ENCODE data around the gene ORC2. TPM values are rescaled to one million over a fixed set of nuclear protein-coding genes. Genes with fewer than 3 reads are reported as not detected.

The ORC2 gene
- total and polyA plus RNA-seq, 9 donors = 11.4 to 17.5 (median 13.4) TPM

GRCh38 chr2:200864176-200865034 lies 99.1 kb downstream of the ORC2 start, which contains the start of gene CLK1:
Gene CLK1, minus strand, starts transcription at chr2:200864658. Its CDS starts 2,796 bp downstream, at chr2:200861862.
- Histone ChIP-seq H3K4me1 (ENCODE audit: control insufficient read depth, insufficient read depth, low read length) (peaks cover 14% of the 10 kb centered on the region), H3K36me3 (ENCODE audit: control insufficient read depth, insufficient read depth, low read length) (peaks cover 6% of the 10 kb centered on the region), H3K9me3 (replicated peaks; ENCODE audit: control insufficient read depth, low read depth, low read length) (no peaks in the 10 kb centered on the region), H3K27ac (ENCODE audit: low read length) (peak within 1 kb of the TSS; percentile 100), H3K27me3 (ENCODE audit: control insufficient read depth, insufficient read depth, low read length) (no peaks in the 10 kb centered on the region), H3K4me3 (ENCODE audit: low read length) (peak within 1 kb of the TSS; percentile 100)
- DNase-seq = peak; percentile 98
- whole genome bisulfite sequencing (ENCODE audit: insufficient coverage) = under 1% methylated on average over 77 of the region's 89 CpGs

- peaks cover 11% of the 10 kb centered on the region for H3K36me3 ChIP-seq (ENCODE audit: control insufficient read depth, insufficient read depth, low read length)
- H3K9me3 ChIP-seq (replicated peaks; ENCODE audit: control insufficient read depth, low read depth, low read length) = no peaks in the 10 kb centered on the region
- H3K4me1 ChIP-seq (ENCODE audit: control insufficient read depth, insufficient read depth, low read length) = peaks cover 14% of the 10 kb centered on the region
- WGBS (ENCODE audit: insufficient coverage) = 0% methylated on average over 19 of the region's 19 CpGs
- H3K4me3 ChIP-seq (ENCODE audit: low read length) = peak overlapping the region; percentile 100
- no peaks in the 10 kb centered on the region for H3K27me3 ChIP-seq (ENCODE audit: control insufficient read depth, insufficient read depth, low read length)
- DNase-seq = peak; percentile 70
- H3K27ac ChIP-seq (ENCODE audit: low read length) = peak overlapping the region; percentile 100
These were observed 99.7 kb downstream of the ORC2 start for GRCh38 chr2:200863782-200864175.

- peak overlapping the region; percentile 100 for H3K4me3 ChIP-seq (ENCODE audit: low read length)
- peak overlapping the region; percentile 100 for H3K27ac ChIP-seq (ENCODE audit: low read length)
- WGBS (ENCODE audit: insufficient coverage) = 0% methylated on average over 13 of the region's 13 CpGs
- H3K27me3 ChIP-seq (ENCODE audit: control insufficient read depth, insufficient read depth, low read length) = no peaks in the 10 kb centered on the region
- DNase-seq = peak; percentile 85
- H3K36me3 ChIP-seq (ENCODE audit: control insufficient read depth, insufficient read depth, low read length) = peaks cover 20% of the 10 kb centered on the region
- H3K9me3 ChIP-seq (replicated peaks; ENCODE audit: control insufficient read depth, low read depth, low read length) = no peaks in the 10 kb centered on the region
- peaks cover 14% of the 10 kb centered on the region for H3K4me1 ChIP-seq (ENCODE audit: control insufficient read depth, insufficient read depth, low read length)
These were observed 100.9 kb downstream of the ORC2 start for GRCh38 chr2:200862532-200863000.

- Histone ChIP-seq H3K4me1 (ENCODE audit: control insufficient read depth, insufficient read depth, low read length) (peaks cover 11% of the 10 kb centered on the region), H3K36me3 (ENCODE audit: control insufficient read depth, insufficient read depth, low read length) (peaks cover 28% of the 10 kb centered on the region), H3K9me3 (replicated peaks; ENCODE audit: control insufficient read depth, low read depth, low read length) (no peaks in the 10 kb centered on the region), H3K27ac (ENCODE audit: low read length) (peak overlapping the region; percentile 100), H3K27me3 (ENCODE audit: control insufficient read depth, insufficient read depth, low read length) (no peaks in the 10 kb centered on the region), H3K4me3 (ENCODE audit: low read length) (peak overlapping the region; percentile 100)
- 80% methylated on average over 1 of the region's 4 CpGs for WGBS (ENCODE audit: insufficient coverage)
- peak; percentile 32 for DNase-seq
These were observed 101.8 kb downstream of the ORC2 start for GRCh38 chr2:200861617-200862155.

- Histone ChIP-seq H3K4me3 (ENCODE audit: low read length) (no peak overlapping the region), H3K27me3 (ENCODE audit: control insufficient read depth, insufficient read depth, low read length) (no peaks in the 10 kb centered on the region), H3K36me3 (ENCODE audit: control insufficient read depth, insufficient read depth, low read length) (peaks cover 40% of the 10 kb centered on the region), H3K9me3 (replicated peaks; ENCODE audit: control insufficient read depth, low read depth, low read length) (no peaks in the 10 kb centered on the region), H3K27ac (ENCODE audit: low read length) (no peak overlapping the region), H3K4me1 (ENCODE audit: control insufficient read depth, insufficient read depth, low read length) (peaks cover 8% of the 10 kb centered on the region)
- DNase-seq = peak; percentile 25
- WGBS (ENCODE audit: insufficient coverage) = 40% methylated on average over 6 of the region's 12 CpGs
These were observed 103.2 kb downstream of the ORC2 start for GRCh38 chr2:200860092-200860795.

Other genes with a start within 250 kb of the ORC2 start
- 139 TPM for gene BZW1, start 151.8 kb downstream of the ORC2 start, total RNA-seq
- gene BZW1, start 151.8 kb downstream of the ORC2 start, polyA plus RNA-seq (ENCODE audit: insufficient read depth in 1 of 8, insufficient read length in 8 of 8, low replicate concordance in 1 of 8) = 100 to 1,000 TPM in 7 of 8 donors, 10 to 100 TPM in 1; 84.7 to 193 (median 131) TPM
- gene CLK1, start 99.0 kb downstream of the ORC2 start, total RNA-seq = 122 TPM
- 100 to 1,000 TPM; 112 to 179 (median 127) TPM for gene CLK1, start 99.0 kb downstream of the ORC2 start, polyA plus RNA-seq (ENCODE audit: insufficient read depth in 1 of 8, insufficient read length in 8 of 8, low replicate concordance in 1 of 8)
- 42.4 TPM for gene PPIL3, start 74.6 kb downstream of the ORC2 start, total RNA-seq
- gene PPIL3, start 74.6 kb downstream of the ORC2 start, polyA plus RNA-seq (ENCODE audit: insufficient read depth in 1 of 8, insufficient read length in 8 of 8, low replicate concordance in 1 of 8) = 10 to 100 TPM; 26.1 to 76.0 (median 41.5) TPM
- gene NIF3L1, start 74.3 kb downstream of the ORC2 start, total RNA-seq = 20.6 TPM
- gene NIF3L1, start 74.3 kb downstream of the ORC2 start, polyA plus RNA-seq (ENCODE audit: insufficient read depth in 1 of 8, insufficient read length in 8 of 8, low replicate concordance in 1 of 8) = 10 to 100 TPM; 17.2 to 24.0 (median 19.7) TPM
- 7.8 TPM for gene HYCC2, start 108.0 kb upstream of the ORC2 start, total RNA-seq
- gene HYCC2, start 108.0 kb upstream of the ORC2 start, polyA plus RNA-seq (ENCODE audit: insufficient read depth in 1 of 8, insufficient read length in 8 of 8, low replicate concordance in 1 of 8) = 1 to 10 TPM; 4.9 to 8.4 (median 6.8) TPM
- gene NDUFB3, start 108.3 kb upstream of the ORC2 start, total RNA-seq = 112 TPM
- gene NDUFB3, start 108.3 kb upstream of the ORC2 start, polyA plus RNA-seq (ENCODE audit: insufficient read depth in 1 of 8, insufficient read length in 8 of 8, low replicate concordance in 1 of 8) = 100 to 1,000 TPM in 1 of 8 donors, 10 to 100 TPM in 7; 72.7 to 105 (median 90.7) TPM
- gene CFLAR, start 152.5 kb upstream of the ORC2 start, total RNA-seq = 48.9 TPM
- 10 to 100 TPM; 27.4 to 47.6 (median 31.4) TPM for gene CFLAR, start 152.5 kb upstream of the ORC2 start, polyA plus RNA-seq (ENCODE audit: insufficient read depth in 1 of 8, insufficient read length in 8 of 8, low replicate concordance in 1 of 8)
- 6.7 TPM for gene CASP10, start 219.5 kb upstream of the ORC2 start, total RNA-seq
- gene CASP10, start 219.5 kb upstream of the ORC2 start, polyA plus RNA-seq (ENCODE audit: insufficient read depth in 1 of 8, insufficient read length in 8 of 8, low replicate concordance in 1 of 8) = 1 to 10 TPM; 4.3 to 7.6 (median 5.3) TPM